Keratinocyte (primary cell): ENCODE measurements around the gene CASTOR1. TPM values are rescaled to one million over a fixed set of nuclear protein-coding genes. Genes with fewer than 3 reads are reported as not detected.
A peak's percentile ranks its signal among the peaks of the same experiment; 100 is the strongest.

ENCODE experiments used
- DNase-seq: peaks from one replicate; pipeline ENCODE4 v3.0.0-alpha.2; 2011; ENCODE audit warnings: low read depth, missing footprints, low spot score
- FAIRE-seq: peaks from 2 replicates; lab custom pipeline; 2011; peaks lifted over from hg19 to GRCh38; lab: Jason Lieb, UNC
- H2AFZ ChIP-seq: 2 replicates; pipeline ENCODE4 v1.6.0; 2012; ENCODE audit warnings: low read length, control low read depth, inconsistent platforms; ENCODE audit not compliant: control insufficient read depth
- H3K27ac ChIP-seq: 2 replicates; pipeline ENCODE4 v1.5.1; 2011; ENCODE audit warnings: low read length; ENCODE audit not compliant: control insufficient read depth, insufficient read depth
- H3K27me3 ChIP-seq: 3 replicates; pipeline ENCODE4 v1.6.0; 2011; ENCODE audit warnings: low read length; ENCODE audit not compliant: control insufficient read depth, insufficient read depth; ENCODE audit errors: extremely low read depth
- H3K36me3 ChIP-seq, 2 experiments: 2 replicates in 1 of 2; 3 replicates in 1 of 2; pipeline ENCODE4 v1.5.1; 2011; ENCODE audit warnings: low read length in 2 of 2, mild to moderate bottlenecking in 1 of 2; ENCODE audit not compliant: control insufficient read depth in 2 of 2, insufficient read depth in 2 of 2; ENCODE audit errors: extremely low read depth in 1 of 2
- H3K4me1 ChIP-seq: 3 replicates; pipeline ENCODE4 v1.5.1; 2011; ENCODE audit warnings: low read length; ENCODE audit not compliant: control insufficient read depth, insufficient read depth; ENCODE audit errors: extremely low read depth
- H3K4me2 ChIP-seq: 3 replicates; pipeline ENCODE4 v1.6.0; 2011; ENCODE audit warnings: low read depth, low read length; ENCODE audit not compliant: control insufficient read depth, insufficient read depth; ENCODE audit errors: extremely low read depth
- H3K4me3 ChIP-seq, 3 experiments: fragments of 200-600 bp in 1 of 3; sonication (generic) in 1 of 3; 2 replicates in 2 of 3; 3 replicates in 1 of 3; pipeline ENCODE4 v1.5.1; 2011 to 2016; ENCODE audit warnings: low read length in 3 of 3, mild to moderate bottlenecking in 3 of 3, control low read depth in 2 of 3, inconsistent platforms in 1 of 3, low read depth in 1 of 3, mixed read lengths in 1 of 3, mixed run types in 1 of 3, moderate library complexity in 1 of 3; ENCODE audit not compliant: control insufficient read depth in 2 of 3, insufficient read depth in 2 of 3; ENCODE audit errors: extremely low read depth in 1 of 3
- H3K79me2 ChIP-seq: 2 replicates; pipeline ENCODE4 v1.6.0; 2012; ENCODE audit warnings: low read length; ENCODE audit not compliant: control insufficient read depth, insufficient read depth
- H3K9ac ChIP-seq: 3 replicates; pipeline ENCODE4 v1.6.0; 2011; ENCODE audit warnings: low read length; ENCODE audit not compliant: control insufficient read depth, insufficient read depth; ENCODE audit errors: extremely low read depth
- H3K9me1 ChIP-seq: 3 replicates; pipeline ENCODE4 v1.6.0; 2011; ENCODE audit warnings: low read length; ENCODE audit not compliant: control insufficient read depth, insufficient read depth; ENCODE audit errors: extremely low read depth
- H3K9me3 ChIP-seq: 2 replicates; pipeline ENCODE4 v1.5.1; 2012; ENCODE audit warnings: low read depth, low read length; ENCODE audit not compliant: control insufficient read depth
- H4K20me1 ChIP-seq: 3 replicates; pipeline ENCODE4 v1.6.0; 2011; ENCODE audit warnings: low read length; ENCODE audit not compliant: control insufficient read depth, insufficient read depth; ENCODE audit errors: extremely low read depth
- EZH2 ChIP-seq: IDR thresholded peaks from one replicate; pipeline ENCODE4 v1.6.1; 2012; ENCODE audit warnings: inconsistent platforms, mild to moderate bottlenecking, low read length, moderate library complexity
- dilution Hi-C: fragments of 300-500 bp; cut with MboI; formaldehyde crosslinking; loops from one replicate; pipeline ENCODE4 v1.7.0; 2020; ENCODE audit warnings: low sequenced_read_pairs; ENCODE audit not compliant: extremely low pct_ligation_motif_present
- polyA plus RNA-seq, 5 experiments: library from polyadenylated mRNA; depleted of rRNA in 3 of 5; stranded (reverse) in 3 of 5; stranded (forward) in 1 of 5; unstranded in 1 of 5; fragments of >200 nt; gene quantifications; 1 replicate in 1 of 5; 2 replicates in 3 of 5; 3 replicates in 1 of 5; pipeline versions ENCODE4 v1.2.1 to v1.2.3, GENCODE V29; 2011 to 2012; ENCODE audit warnings: missing spikeins in 2 of 5, low read depth in 1 of 5, low replicate concordance in 1 of 5
- TF ChIP-seq, protein P1 (sequence below), 3 experiments: IDR thresholded peaks in 1 of 3; conservative IDR thresholded peaks in 1 of 3; optimal IDR thresholded peaks in 1 of 3; 2 replicates in 2 of 3; 3 replicates in 1 of 3; pipeline versions ENCODE3 to v1.5.1; 2011; ENCODE audit warnings: low read length in 3 of 3, mild to moderate bottlenecking in 3 of 3, moderate library complexity in 2 of 3, control low read depth in 1 of 3, inconsistent platforms in 1 of 3; ENCODE audit not compliant: insufficient read depth in 2 of 3; ENCODE audit errors: extremely low read depth in 1 of 3

Gene CASTOR1
- polyA plus RNA-seq, 1 donor (not counting 4 experiments of a cell fraction or from before 2014, with no cell fraction given) = 9.1 TPM

DNA sequence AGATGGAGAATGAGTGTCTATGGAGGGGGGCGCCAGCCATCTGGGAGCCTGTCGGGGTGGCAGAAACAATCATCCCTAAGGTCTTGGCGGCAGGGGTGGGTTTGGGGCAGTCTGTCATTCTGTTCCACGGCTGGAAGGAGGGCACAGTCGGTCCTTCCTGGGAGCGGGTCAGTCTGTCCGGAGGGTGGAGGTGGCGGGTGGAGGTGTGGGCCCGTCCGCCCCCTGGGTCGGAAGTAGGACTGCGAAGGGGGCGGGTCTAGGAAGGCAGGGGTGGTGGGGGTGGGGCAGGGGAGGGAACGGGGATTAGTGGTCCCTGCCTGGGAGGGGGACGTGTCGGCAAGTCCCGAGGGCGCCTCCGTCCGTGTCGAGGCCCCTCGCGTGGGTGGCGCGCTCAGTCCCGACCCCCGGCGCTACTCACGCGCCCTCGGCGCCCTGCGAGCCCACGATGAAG lies 37.0 kb upstream of the CASTOR1 start:
- Histone ChIP-seq H3K27ac (peak overlapping the region; percentile 74), H3K4me3 (peak overlapping the region; percentile 80 to 91 (median 81)), H3K79me2 (peaks cover 35% of the 10 kb centered on the region), H3K36me3 (peaks cover 0 to 19% of the 10 kb centered on the region in 2 experiments), H3K9me1 (peaks cover 5% of the 10 kb centered on the region), H2AFZ (peak overlapping the region; percentile 54), H3K9ac (peak overlapping the region; percentile 83), H4K20me1 (peaks cover 4% of the 10 kb centered on the region), H3K27me3 (no peaks in the 10 kb centered on the region), H3K4me1 (peaks cover 37% of the 10 kb centered on the region), H3K4me2 (peak overlapping the region; percentile 97), H3K9me3 (no peaks in the 10 kb centered on the region)
- DNase-seq = no peak
- no peak for TF ChIP-seq EZH2
- TF ChIP-seq, protein P1, sequence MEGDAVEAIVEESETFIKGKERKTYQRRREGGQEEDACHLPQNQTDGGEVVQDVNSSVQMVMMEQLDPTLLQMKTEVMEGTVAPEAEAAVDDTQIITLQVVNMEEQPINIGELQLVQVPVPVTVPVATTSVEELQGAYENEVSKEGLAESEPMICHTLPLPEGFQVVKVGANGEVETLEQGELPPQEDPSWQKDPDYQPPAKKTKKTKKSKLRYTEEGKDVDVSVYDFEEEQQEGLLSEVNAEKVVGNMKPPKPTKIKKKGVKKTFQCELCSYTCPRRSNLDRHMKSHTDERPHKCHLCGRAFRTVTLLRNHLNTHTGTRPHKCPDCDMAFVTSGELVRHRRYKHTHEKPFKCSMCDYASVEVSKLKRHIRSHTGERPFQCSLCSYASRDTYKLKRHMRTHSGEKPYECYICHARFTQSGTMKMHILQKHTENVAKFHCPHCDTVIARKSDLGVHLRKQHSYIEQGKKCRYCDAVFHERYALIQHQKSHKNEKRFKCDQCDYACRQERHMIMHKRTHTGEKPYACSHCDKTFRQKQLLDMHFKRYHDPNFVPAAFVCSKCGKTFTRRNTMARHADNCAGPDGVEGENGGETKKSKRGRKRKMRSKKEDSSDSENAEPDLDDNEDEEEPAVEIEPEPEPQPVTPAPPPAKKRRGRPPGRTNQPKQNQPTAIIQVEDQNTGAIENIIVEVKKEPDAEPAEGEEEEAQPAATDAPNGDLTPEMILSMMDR (optimal IDR thresholded peaks at IDR 0.05 in 1 of 3, IDR thresholded peaks at IDR 0.05 in 1 of 3, conservative IDR thresholded peaks at IDR 0.05 in 1 of 3; ENCODE audit: extremely low read depth in 1 of 3, insufficient read depth in 2 of 3, low read length in 3 of 3) = no peak
- dilution Hi-C loops = no loop called here
- no peak for FAIRE-seq

- peak overlapping the region; percentile 74 for H3K27ac ChIP-seq
Observed at GRCh38 chr22:30325724-30326254, 36.5 kb upstream of the CASTOR1 start.

More at GRCh38 chr22:30325724-30326254, 36.5 kb upstream of the CASTOR1 start:
- H3K9me3 ChIP-seq = no peaks in the 10 kb centered on the region
- TF ChIP-seq EZH2 = no peak
- TF ChIP-seq, protein P1 (optimal IDR thresholded peaks at IDR 0.05 in 1 of 3, IDR thresholded peaks at IDR 0.05 in 1 of 3, conservative IDR thresholded peaks at IDR 0.05 in 1 of 3; ENCODE audit: extremely low read depth in 1 of 3, insufficient read depth in 2 of 3, low read length in 3 of 3) = no peak
- dilution Hi-C loops = no loop called here
- H3K9me1 ChIP-seq = peaks cover 6% of the 10 kb centered on the region
- peak overlapping the region; percentile 83 for H3K9ac ChIP-seq
- H3K79me2 ChIP-seq = peaks cover 40% of the 10 kb centered on the region
- H4K20me1 ChIP-seq = peaks cover 4% of the 10 kb centered on the region
- H3K4me1 ChIP-seq = peaks cover 41% of the 10 kb centered on the region
- H2AFZ ChIP-seq = no peak overlapping the region
- FAIRE-seq = no peak
- H3K4me2 ChIP-seq = peak overlapping the region; percentile 97
- H3K27me3 ChIP-seq = no peaks in the 10 kb centered on the region
- H3K4me3 ChIP-seq = peak overlapping the region; percentile 80 to 91 (median 81)
- DNase-seq = no peak
- H3K36me3 ChIP-seq = peaks cover under 1 to 22% of the 10 kb centered on the region in 2 experiments
